ENCODE data around the gene CEMIP.
A peak's percentile ranks its signal among the peaks of the same experiment; 100 is the strongest.
"Not testable (repeated sequence)": the region's sequence is repeated elsewhere in the genome, so short reads cannot be mapped to it uniquely, and the experiment has no call there.

Gene CEMIP

DNA sequence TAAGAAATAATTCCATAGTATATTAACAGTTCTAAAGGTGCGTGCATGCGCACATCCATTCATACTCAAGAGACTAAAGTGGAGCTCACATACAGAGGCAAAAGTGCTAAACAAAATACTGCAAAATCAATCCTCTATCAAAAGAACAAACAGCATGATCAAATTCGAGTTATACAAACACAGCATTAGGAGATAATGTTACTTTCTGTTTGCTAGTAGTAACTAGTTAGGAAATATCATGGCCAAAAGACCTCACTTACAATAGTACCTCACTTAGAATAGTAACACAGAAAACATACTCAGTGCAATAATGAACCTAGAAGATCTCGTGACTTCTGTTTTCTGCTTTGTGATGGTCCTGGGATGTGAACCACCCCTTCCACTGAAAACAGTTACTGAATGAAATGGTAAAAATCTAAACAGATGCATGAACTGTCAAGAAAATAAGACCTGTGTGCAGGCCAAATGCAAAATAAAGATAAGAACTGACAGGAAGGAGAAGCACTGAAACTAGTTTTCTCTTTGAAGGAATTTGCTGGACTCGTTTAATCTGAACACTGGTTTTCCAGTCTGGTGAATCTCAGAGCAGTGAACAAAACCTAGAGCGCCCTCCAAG is 20.9 kb upstream of the CEMIP start:
- DNase-seq = peak; percentile 22

DNA sequence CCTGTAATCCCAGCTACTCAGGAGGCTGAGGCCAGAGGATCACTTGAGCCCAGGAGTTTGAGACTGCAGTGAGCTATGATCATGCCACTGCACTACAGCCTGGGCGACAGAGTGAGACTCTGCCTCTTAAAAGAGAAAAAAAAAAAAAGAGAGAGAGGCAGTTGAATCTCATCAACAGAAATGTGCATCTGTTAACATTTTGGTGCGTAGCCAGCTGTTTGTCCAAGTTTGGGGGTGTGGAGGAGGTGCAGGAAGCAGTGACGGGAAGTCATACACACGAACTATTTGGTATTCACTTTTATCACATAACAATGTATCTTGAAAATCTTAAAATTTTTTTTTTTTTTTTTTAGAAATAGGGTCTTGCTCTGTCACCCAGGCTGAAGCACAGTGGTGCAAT is 18.2 kb upstream of the CEMIP start:
- DNase-seq = no peak

DNA sequence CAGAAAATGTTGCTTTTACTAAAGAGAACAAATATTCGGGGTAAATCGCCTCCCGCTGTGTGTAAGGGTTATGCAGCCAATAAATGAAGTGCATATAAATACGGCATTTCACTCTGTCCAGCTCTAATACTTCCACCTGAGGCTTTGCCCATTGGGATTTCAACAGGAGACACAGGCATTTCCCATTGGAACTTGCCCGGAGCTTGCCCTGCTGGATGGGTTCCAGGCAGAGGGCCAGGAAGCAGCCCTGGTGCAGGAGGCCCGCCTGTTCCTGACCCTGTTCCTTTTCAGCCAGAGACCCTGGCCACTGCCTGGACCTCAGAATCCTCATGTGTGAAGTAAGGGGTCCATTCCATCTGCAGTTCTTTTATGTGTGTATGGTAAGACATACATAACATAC is 17.4 kb upstream of the CEMIP start:
- DNase-seq = no peak

DNA sequence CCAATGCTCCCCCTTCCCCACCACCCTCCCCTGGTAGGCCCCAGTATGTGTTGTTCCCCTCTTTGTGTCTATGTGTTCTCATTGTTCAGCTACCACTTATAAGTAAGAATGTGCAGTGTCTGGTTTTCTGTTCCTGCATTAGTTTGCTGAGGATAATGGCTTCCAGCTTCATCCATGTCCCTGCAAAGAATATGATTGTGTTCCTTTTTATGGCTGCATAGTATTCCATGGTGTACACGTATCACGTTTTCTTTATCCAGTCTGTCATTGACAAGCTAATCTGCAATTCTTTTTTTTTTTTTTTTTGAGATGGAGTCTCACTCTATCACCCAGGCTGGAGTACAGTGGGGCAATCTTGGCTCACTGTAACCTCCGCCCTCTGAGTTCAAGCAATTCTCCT is 15.9 kb upstream of the CEMIP start:
- DNase-seq = not testable (repeated sequence)

DNA sequence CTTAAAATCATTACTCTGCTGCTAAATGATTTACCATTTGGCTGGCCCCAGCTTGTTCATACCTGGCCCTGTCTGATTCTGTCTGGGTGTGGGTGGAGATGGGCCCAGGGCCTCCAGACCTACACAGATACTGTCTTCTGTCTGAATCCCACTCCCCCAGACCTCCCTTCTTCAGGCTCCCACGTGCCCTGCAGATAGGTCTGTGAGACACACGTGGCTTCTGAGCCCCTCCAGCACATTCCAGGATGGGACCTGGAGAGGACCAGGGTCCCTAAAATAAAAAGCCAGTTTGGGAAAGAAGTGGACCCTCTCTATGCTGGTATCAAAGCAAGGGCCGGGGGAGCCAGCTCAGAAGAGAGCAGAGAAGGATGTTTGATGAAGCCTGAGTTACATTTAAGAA is 14.6 kb upstream of the CEMIP start:
- DNase-seq = no peak

DNA sequence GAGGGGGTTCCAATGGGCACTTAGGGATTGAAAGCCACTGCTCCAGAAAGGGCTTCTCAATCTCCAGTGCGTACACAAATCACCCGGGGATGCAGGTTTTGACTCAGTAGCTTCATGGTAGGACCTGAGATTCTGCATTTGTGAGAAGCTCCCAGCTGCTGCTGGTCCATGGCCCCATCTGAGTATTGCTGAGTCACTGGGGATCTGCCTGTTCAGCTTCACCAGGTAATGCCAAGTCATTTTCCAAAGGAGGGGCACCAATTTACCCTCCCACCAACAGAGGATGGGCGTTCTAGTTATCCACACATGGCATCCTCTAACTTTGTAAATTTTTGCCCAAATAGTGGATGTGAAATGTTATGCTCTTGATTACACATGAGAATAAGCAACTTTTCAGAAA is 12.9 kb upstream of the CEMIP start:
- no peak for DNase-seq

DNA sequence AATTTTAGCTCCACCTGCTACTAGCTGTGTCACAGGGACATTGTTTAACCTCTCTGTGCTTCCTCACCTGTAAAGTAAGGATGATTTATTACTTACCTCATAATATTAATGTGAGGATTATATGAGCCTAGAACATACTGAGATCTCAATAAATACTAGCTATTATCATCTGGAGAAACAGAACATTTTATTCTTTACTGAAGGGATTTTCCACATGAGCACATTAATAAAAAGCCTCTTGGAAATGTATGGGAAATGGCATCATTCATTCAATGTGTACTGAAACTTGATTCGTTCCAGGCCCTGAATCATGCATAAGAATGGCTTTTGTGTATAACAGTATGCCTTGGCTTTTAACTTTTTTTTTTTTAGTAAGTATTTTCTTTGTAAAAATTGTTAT is 11.0 kb upstream of the CEMIP start:
- no peak for DNase-seq

DNA sequence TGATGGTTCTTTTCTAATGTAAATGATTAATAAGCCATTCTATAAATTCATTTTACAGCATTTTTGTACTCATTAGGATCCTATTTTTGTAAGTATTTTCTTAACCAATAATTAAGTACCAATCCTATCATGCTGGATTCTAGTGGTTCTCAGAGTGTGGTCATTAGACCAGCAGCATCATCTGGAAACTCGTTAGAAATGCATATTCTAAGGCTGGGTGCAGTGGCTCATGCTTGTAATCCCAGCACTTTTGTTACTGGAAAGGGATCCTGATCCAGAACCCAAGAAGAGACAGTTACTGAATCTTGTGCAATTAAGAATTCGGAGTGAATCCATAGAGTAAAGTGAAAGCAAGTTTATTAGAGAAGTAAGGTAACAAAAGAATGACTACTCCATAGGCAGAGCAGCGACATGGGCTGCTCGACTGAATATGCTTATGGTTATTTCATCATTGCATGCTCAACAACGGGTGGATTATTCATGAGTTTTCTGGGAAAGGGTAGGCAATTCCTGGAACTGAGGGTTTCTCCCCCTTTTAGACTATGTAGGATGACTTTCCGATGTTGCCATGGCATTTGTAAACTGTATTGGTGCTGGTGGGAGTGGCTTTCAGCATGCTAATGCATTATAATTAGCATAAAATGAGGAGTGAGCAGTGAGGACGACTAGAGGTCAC is 9.9 kb upstream of the CEMIP start:
- DNase-seq = no peak

DNA sequence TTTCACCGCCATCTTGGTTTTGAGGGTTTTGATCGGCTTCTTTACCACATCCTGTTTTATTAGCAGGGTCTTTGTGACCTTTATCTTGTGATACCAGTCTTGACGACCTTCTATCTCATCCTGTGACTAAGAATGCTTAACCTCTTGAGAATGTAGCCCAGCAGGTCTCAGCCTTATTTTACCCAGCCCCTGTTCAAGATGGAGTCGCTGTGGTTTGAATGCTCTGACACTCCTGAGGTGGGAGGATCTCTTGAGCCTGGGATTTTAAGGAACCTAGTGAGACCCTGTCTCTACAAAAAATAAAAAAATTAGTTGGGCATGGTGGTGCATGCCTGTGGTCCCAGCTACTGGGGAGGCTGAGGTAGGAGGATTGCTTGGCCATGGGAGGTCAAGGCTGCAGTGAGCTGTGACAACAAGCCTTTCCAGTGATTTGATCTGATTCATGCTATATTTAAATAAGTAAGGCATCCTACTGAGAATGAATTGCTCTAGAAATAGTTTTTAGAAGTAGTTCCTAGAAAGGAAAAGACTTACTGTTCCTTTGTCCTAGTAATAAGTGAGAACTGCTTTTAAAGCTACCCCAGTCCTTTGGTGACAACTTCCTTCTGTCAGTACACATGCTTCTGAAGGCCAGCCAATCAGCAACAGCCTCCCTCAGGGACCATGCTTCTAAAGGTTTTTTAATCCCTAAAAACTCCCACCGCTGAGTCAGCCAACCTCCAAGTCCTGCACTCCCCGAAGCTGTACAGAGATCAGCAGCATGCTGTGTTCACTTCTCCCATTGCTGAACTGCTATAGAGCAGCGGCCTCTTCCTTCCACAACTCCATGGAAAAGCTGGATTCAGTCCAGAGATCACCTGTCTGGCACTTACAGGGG is 9.1 kb upstream of the CEMIP start:
- DNase-seq = no peak

DNA sequence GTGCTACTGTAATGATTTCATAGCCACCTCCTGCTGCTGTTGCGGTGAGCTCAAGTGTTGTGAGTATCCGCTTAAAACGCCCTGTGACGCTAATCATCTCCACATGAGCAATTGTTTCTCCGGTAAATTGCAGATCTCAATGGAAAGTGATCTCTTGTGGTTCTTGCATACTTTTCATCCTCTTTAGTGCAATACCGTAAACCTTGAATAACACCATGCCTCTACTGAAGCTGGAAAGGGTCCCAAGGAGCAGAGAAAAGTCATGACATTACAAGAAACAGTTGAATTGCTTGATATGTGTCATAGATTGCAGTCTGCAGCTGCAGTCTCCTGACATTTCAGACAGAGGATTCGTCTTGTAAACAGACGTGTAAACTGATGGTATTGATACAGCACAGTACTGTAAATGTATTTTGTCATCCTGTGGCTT is 6.0 kb upstream of the CEMIP start:
- no peak for DNase-seq

DNA sequence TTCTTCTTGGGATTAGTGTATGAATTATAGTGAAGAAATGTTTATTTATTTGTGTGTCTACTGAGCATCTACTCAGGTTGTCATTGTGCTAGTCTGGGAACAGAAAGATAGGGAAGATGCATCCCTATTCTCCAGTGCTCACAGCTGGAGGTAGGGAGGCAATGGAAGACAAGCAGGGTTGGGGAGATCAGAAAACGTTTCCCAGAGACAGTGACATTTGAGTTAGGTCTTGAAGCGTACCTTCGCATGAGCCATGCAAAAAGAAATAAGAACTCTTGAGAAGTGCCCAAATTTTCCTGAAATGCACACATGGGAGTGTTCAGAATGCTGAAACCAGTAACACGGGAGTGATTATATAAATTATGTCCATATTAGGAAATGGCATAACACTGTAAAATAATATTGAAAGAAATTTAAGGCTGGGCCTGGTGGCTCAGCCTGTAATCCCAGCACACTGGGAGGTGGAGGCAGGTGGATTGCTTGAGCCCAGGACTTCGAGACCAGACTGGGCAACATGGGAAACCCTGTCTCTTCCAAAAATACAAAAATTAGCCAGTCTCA is 5.3 kb upstream of the CEMIP start:
- no peak for DNase-seq

DNA sequence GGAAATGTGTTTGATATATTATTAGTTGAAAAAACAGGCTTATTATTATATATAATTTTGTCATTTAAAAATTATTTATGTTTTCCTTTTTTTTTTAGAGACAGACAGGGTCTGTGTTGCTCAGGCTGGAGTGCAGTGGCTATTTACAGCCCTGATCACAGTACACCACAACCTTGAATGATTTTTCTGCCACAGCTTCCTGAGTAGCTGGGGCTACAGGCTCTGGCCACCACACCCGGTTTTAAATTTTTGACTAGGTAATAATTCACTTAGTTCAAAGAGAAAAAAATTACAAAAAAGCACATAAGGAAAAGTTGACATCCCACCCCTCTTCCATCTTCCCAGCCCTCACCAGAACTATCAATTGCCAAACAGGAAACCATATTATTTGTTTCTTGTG is 4.7 kb upstream of the CEMIP start:
- DNase-seq = no peak

DNA sequence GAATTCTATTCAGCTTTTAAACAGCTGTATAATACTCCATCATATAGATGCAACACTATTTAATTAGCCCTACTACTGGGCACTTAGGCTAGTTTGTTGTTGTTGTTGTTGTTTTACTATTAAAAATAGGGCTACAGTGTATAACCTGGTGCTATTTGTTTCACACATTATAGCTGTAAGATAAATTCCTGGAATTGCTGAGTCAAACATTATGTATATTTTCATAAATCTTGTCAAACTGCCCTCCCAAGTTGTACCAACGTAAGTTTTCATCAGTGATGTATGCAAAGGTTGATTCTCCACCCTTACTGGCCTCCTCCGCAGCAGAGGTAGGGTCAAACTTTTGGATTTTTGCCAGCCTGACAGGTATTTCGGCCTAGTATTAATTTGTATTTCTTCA is 3.8 kb upstream of the CEMIP start:
- DNase-seq = no peak

DNA sequence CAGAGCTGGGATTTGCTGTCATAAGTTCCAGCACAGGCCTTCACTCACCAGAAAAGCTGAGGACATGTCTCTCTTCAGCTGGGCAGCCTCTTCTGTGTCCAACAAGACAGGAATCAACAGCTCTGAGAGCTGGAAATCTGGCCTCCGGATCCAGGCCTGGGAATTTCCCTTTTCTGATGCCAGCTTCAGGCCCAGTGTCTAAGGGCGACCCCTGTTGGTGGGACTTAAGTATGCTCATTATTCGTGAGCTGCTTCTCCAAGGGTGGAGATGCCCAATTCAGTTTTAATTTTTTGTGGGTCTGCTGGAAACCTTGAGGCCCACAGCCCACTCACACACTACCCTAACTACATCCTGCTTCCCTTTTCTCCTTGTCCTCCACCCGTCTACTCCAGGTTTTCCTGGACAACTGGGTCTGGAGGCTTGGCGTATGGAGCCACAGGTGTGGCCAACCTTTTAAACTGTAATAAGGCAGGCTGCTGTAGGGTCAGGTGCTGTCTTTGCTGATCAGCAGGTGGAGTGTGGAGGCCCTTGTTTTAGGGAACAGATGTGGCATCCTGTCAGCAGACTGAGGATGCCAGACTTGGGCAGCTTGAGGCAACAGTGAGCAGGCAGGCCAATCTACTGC is 2.6 kb upstream of the CEMIP start:
- peak; percentile 79 for DNase-seq

DNA sequence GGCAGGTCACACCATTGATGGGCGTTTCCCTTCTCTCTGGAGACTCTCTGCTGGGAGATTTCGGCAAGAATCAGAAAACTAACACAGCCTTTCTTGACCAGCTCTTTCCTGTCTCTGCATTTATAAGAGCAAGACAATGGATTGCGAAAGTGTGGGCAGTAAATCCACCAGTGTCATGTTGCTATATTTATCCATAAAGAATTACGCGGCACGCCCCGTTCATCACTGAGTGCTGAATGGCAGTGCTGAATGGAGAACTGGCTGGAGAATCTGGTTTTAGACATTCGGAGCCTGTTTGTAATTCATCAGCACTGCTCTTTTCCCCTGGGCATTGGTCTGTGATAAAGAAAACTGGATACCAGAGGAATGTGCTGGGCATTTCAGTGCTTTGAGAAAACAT is 2.0 kb upstream of the CEMIP start:
- peak; percentile 25 for DNase-seq

DNA sequence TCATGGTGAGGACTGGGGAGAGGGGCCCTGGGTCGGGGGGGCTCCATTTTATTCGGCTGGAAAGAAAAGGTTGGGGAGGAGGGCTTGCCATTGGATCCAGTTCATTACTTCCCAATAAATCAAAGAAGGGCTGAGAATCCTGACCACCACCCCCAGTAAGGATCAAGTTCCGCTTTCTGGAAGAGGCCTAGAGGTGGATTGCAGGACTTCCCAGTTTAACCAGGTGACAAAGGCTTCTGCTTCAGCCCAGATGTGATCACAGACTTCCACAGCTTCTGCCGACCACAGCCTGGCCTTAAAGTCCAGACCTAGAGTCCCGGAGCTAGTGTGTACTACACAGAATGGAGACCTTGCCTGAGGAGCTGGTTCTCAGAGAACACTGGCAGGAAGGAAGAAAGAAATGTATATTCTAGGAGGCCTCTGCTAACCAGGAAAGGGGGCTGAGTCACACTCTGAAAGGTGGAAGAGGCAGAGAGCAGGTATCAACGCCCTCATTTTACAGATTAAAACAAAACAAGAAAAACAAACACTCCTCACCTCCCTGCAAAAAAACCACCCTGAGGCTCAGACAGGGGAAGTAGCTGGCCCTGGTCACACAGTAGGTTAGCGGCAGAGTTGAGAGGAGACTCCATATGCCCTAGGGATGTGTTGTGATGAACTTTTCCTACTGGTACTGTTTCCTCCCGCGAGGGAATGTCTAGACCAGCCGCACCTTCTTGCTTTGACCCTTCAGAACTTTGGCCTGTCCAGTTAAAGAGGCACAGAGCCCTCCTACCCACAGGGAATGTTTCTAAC is 1.1 kb upstream of the CEMIP start:
- DNase-seq = no peak

DNA sequence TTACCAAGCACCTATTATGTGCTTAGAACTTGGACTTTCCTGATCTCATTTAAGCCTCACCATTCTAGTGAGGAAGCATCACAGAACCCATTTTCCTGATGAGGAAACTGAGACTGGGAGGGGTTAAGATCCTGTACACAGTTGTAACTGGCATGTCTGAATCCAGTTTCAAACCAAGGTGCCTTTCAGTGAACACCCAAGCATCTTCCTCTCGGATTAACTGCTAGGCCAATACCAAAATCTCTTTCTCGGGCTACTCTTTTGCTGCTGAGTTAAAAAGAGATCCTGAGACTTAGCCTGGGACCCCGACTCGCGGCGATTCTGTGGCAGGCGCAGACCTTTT is 578 bp upstream of the CEMIP start:
- peak; percentile 7 for DNase-seq

DNA sequence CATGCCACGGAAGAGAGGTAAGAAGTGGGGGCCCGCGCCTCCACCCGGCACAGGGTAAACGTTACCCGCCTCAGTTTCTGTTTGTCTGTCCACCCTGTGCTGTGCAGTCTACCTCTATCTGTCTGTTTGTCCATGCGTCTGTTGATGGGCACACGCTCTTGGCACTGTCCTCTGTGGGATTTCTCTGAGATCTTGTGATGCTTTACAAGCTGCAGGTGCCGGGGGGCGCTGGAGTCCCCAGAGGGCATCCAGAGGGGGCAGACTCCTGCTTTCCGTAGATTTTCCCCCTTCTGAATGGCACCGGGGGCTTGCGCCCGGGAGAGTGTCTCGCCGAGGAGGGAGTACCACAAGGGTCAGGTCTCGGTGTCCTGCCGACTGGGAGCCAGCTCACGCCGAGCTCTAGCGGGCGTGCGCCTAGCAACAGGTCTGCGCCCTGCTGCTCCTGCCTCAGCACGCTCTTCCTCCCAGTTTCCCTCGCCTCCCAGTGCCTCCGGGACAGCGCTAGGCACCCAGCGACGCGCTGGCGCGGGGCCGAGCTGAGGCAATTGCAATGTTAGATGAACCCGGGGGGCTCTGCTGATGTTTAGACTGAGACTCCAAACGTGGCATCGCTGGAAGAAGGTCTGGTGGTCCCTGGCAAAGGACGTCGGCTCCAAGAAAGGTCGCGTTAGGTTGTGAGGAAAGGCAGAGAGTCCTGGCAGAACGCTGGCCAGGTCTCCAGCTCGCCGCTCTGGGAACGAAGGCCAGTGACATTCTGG is 667 bp downstream of the CEMIP start:
- DNase-seq = no peak

DNA sequence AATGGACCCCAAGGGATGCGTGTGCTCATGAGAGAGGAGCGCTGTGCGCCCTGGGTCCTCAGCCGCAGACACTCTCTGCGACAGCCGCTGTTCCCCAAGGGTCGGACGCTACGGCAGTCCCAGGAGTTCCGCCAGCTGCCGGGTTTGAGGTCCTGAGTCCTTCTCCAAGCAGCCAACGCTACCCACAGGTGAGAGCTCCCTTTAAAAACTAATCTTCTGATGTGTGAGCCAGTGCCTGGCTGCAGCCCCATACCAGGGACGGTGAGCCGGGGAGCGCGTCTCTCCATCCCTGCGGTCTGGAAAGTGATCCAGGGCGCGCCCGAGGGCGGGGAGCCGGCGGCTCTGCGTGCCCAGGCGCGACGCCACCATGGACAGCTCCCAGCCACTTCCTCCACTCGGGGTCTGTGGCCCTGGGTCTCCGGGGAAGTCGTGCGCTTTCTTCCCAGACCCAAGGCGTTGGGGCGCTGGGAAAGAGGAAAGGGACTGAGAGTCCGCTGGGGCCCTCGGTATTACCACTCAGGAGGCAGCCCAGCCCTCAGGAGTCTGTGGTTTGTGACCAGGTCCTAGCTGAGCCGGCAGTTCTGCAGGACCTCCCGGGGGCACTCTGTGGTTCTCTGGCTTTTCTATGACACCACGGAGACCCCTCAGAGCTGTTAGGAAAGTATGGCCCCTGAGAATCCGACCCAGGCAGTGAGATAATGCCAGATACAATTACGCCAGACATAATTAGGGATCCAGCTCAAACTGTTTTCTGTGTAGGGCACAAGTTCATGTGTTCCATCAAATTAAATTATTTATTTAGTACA is 1.4 kb downstream of the CEMIP start:
- DNase-seq = peak; percentile 64

DNA sequence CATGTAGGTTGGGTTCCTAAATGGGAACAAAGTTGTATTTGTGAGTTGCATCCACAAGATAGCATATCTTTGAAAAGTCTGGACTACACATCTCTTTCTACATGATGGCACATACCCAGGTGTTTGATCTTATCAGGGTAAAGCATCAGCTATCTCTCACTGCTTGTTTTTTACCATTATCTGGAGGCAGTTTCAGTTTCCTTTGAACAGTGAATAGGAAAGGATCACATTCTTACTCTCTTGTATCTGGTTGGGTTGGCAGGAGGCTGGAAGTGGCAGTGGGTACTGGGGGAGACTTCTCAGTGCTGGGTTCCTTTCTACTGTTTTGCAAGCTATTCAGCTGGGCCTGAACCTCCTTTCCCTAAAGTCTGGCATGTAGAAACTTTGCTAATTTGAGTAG is 4.1 kb downstream of the CEMIP start:
- no peak for DNase-seq

DNA sequence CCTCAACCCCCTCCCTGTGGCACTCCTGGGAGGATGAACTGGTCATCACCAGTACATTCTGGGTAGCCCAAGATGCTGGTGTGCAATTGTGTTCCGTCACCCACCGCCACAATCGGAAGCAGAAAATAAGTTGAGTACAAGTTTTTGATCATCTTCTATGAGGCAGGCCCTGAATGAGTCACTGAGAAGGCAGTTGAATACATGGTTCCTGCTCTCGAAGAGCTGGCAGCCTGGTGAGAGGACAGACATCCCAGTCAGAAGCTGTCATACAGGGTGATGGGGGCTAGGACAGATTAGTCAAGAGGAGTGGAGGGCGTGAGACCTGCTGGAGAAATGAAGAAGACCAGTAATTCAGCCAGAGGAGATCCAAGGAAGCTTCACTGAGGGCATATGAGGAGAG is 6.2 kb downstream of the CEMIP start:
- no peak for DNase-seq

All from hematopoietic multipotent progenitor cell treated with erythropoietin and hydrocortisone succinate and interleukin-3 and kit ligand, for 6 days (in vitro differentiated cells).